GM18505 (cell line): ENCODE measurements around the gene CLMP.

Source experiments
- ATAC-seq: cut with Tn5 transposase; IDR thresholded peaks from one replicate; pipeline ENCODE4 v1.9.1; 2021; ENCODE audit not compliant: unreplicated experiment
- POLR2A ChIP-seq: IDR thresholded peaks from 4 replicates; pipeline ENCODE4 v1.6.1; 2011; ENCODE audit warnings: borderline replicate concordance; ENCODE audit not compliant: insufficient read depth, insufficient read length; ENCODE audit errors: extremely low read depth

The CLMP gene

GRCh38 chr11:123188508-123189165 lies 6.4 kb downstream of the CLMP start:
- ATAC-seq = no peak
- no peak for TF ChIP-seq POLR2A

- no peak for TF ChIP-seq POLR2A
- ATAC-seq = no peak
Measured at GRCh38 chr11:123187665-123188507, 7.2 kb downstream of the CLMP start.

- no peak for TF ChIP-seq POLR2A
Measured at GRCh38 chr11:123187248-123187647, 7.8 kb downstream of the CLMP start.

GRCh38 chr11:123186286-123186685 lies 8.8 kb downstream of the CLMP start:
- no peak for ATAC-seq
- no peak for TF ChIP-seq POLR2A

More at GRCh38 chr11:123187248-123187647, 7.8 kb downstream of the CLMP start:
- ATAC-seq = no peak

- no peak for TF ChIP-seq POLR2A
- no peak for ATAC-seq
Measured at GRCh38 chr11:123185326-123185725, 9.7 kb downstream of the CLMP start.

GRCh38 chr11:123184531-123184930 lies 10.5 kb downstream of the CLMP start:
- TF ChIP-seq POLR2A = no peak
- no peak for ATAC-seq

GRCh38 chr11:123183391-123184099 lies 11.5 kb downstream of the CLMP start:
- TF ChIP-seq POLR2A = no peak
- ATAC-seq = peak; percentile 66

GRCh38 chr11:123181767-123182500 lies 13.1 kb downstream of the CLMP start:
- TF ChIP-seq POLR2A = no peak
- no peak for ATAC-seq

GRCh38 chr11:123181075-123181474 lies 14.0 kb downstream of the CLMP start:
- no peak for TF ChIP-seq POLR2A

GRCh38 chr11:123180574-123180973 lies 14.5 kb downstream of the CLMP start:
- TF ChIP-seq POLR2A = no peak
- no peak for ATAC-seq

More at GRCh38 chr11:123181075-123181474, 14.0 kb downstream of the CLMP start:
- ATAC-seq = no peak

- no peak for ATAC-seq
- TF ChIP-seq POLR2A = no peak
Measured at GRCh38 chr11:123180166-123180565, 14.9 kb downstream of the CLMP start.

- no peak for TF ChIP-seq POLR2A
- ATAC-seq = no peak
Measured at GRCh38 chr11:123179586-123179985, 15.5 kb downstream of the CLMP start.

- ATAC-seq = no peak
Measured at GRCh38 chr11:123178186-123178585, 16.9 kb downstream of the CLMP start.

GRCh38 chr11:123176785-123177184 lies 18.3 kb downstream of the CLMP start:
- no peak for ATAC-seq
- TF ChIP-seq POLR2A = no peak

More at GRCh38 chr11:123178186-123178585, 16.9 kb downstream of the CLMP start:
- TF ChIP-seq POLR2A = no peak
